SIG-M5 treated with dmso at 0.1 percent for 504 hours (cell line): ENCODE data around the gene TMEM117.

Source experiments
- DNase-seq: peaks from one replicate; lab custom pipeline; 2025; ENCODE audit not compliant: unreplicated experiment; lab: John Stamatoyannopoulos, UW

The TMEM117 gene

DNA sequence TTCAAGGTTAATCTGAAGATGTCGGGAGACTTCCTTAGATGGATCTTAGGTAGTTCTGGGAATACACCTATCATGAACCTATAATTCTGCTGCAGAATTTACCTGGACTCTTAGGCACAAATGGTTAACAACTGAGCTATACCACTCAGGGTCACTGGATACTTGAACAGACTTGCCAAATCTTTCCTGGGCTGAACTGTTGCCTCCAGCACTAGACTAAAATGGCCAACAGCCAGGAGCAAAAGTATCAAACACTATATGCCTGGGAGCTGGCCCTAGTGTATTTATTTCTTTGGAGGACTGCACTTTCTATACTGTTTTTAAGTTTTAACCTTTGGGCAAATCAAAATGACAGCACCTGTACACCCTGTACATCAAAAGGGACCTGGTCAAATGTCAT is 252.8 kb downstream of the TMEM117 start:
- DNase-seq = no peak

GRCh38 chr12:44091948-44092606 is 256.2 kb downstream of the TMEM117 start:
- no peak for DNase-seq

DNA sequence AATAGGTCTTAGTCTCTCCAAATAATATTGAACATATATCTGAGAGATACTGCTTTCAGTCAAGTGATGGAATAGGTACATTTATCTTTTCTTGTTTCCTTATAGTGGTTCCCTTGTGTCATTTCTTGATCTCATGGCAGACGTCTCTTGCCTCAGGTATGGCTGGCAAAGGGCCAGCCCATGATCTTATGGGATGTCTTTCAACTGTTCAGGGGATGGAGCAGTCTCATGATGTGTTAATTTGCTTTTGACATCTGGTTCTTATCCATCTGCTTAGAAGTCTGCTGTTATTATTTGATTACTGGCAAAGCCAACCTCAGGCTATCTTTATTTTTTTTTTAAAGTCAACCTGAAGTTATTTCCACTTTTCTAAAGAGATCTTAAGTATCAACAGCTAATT is 262.9 kb downstream of the TMEM117 start:
- no peak for DNase-seq

GRCh38 chr12:44099486-44099885 is 263.6 kb downstream of the TMEM117 start:
- DNase-seq = no peak

DNA sequence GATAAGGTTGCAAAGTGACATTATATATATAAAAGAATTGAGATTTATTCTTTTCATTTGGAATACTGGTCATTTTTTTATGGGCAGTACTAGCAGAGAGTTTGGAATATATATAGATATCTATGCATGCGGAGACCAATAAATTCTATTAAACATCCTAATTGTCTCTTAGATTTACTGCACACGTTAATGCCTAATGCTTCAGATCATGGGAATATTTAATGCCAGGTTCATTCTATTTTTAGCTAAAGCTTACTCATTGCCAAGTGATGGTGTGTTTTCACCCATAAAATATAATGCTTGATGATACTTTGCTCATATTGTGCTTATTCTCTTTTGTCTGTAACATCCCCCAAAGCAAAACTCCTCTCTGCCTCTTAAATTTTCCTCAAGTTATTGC is 264.4 kb downstream of the TMEM117 start:
- DNase-seq = no peak

- DNase-seq = no peak
Measured at GRCh38 chr12:44101475-44101874, 265.6 kb downstream of the TMEM117 start.

DNA sequence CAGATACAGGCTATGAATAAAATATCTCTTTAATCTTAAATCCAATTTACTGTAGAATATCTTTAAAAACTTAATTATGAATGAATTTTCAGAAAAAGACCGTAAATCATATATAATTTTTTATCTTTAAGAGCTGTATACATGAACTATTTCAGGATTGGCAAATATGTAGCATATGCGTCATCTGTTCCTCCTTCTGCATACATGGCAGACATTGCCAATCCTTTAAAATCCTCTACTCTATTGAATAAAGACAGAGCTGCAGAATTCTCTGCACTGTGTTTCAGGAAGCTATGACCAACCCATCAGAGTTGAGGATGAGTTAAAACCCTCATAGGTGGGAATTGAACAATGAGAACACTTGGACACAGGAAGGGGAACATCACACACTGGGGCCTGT is 279.0 kb downstream of the TMEM117 start:
- no peak for DNase-seq

DNA sequence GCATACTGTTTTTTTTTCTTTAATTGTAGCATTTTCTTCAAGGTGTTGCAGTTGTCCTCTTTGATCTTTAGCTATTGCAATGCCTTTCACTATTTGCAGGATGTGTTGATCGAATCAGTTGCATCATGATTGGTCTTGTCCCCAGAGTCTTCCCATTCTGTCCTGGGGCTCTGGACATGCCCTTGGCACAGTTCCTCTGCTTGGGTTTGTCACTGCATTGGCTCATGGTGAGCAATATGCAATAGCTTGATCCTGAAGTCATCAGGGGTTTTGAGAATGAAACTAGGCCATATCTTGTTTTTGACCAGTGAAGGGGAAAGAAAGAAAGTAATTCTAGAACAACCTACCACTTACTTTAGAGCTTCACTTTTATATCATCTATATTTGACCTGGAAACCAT is 281.5 kb downstream of the TMEM117 start:
- DNase-seq = no peak

GRCh38 chr12:44118946-44119345 is 283.1 kb downstream of the TMEM117 start:
- DNase-seq = no peak

GRCh38 chr12:44126806-44127205 is 290.9 kb downstream of the TMEM117 start:
- DNase-seq = no peak

- no peak for DNase-seq
Measured at GRCh38 chr12:44127966-44128710, 292.3 kb downstream of the TMEM117 start.

GRCh38 chr12:44143175-44143574 is 307.3 kb downstream of the TMEM117 start:
- no peak for DNase-seq

DNA sequence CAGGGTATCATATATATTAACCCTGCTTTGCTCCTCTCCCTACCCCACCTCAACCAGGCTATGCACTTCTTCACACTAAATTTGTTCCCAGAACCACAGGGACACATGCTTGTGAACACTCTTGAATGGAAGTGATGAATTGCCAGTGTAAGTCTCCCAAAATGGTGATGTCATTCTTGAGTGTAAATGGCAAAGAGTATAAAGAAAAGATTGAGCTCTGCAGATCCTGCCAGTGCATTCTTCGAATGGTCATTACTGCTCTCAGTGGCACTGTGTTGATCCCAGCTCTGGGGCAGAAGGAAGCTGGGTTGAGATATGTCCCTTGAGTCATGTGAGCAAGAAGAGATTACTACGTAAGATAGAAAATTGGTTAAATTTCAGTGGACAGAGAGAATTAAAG is 313.1 kb downstream of the TMEM117 start:
- no peak for DNase-seq

DNA sequence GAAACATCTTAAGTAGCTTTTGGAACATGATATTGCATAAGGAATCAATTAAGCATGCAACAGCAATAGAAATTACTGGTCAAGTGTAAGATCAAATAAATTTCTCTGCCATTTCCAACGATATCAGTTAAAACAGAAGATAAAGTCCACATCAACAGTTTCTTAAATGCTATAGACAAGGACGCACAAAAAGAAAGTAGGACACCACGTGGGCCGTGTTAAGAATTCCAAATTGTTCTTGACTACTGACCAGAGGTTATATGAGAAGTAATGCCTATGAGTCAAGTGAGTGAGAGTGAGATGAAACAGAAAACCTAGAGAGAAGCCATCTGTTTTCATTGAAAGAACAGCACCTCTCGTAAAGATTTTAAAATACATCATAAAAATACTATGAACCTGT is 318.2 kb downstream of the TMEM117 start:
- DNase-seq = no peak

GRCh38 chr12:44155358-44155757 is 319.5 kb downstream of the TMEM117 start:
- no peak for DNase-seq

DNA sequence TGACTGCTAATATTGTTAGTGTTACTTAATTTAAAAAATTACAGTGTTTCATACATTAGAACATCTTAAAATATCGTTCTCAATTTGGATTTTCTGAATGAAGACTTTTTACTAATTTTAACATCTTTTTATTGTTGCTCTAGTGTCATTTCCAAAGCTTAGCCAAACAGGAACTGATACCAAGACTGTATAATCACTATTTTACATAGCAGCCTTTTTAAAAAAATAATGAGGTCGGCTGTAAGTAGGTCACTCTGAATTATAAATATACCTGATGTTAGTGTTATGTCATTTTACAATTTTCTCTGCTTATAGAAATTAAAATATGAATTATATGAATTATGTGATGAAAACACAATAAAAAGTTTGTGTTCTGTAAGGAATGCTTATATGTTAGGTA is 321.5 kb downstream of the TMEM117 start:
- no peak for DNase-seq

DNA sequence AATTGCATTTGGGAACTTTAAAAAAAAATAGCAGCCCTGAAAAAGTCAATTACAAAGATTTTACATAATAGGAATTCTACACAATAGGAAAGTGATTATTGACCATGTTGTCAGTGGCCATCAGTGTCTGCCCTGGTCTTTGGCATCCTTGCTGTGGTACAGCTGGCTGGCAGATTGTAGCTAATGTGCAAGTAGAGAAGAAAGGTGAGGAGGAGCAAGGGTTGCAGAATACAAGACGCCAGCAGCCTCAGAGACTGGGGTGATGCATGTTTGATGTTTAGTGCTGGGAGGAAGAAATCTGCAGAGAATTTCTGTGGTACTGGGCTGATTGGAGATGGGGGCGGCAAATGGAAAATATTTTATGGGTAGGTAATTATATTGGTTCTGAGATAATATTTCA is 322.9 kb downstream of the TMEM117 start:
- no peak for DNase-seq

GRCh38 chr12:44159216-44159615 is 323.3 kb downstream of the TMEM117 start:
- no peak for DNase-seq

DNA sequence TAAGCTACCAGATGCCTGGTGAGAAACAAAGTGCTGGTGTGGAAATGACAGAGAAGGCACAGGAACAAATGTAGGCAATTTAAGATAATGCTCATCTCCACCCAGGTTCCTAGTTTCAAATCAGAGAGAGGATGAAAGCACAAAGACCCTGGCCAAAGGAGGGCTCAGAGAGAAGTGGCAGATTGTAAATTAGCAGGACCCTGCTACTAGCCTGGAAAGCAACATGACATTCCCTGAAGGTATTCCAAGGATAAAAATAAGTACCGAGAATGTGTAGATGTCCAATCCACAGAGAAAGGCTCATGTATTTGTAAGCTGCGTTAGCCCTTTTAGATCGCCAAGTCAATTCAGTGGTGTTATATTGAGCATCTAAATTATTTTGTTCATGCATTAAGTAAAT is 324.0 kb downstream of the TMEM117 start:
- no peak for DNase-seq

DNA sequence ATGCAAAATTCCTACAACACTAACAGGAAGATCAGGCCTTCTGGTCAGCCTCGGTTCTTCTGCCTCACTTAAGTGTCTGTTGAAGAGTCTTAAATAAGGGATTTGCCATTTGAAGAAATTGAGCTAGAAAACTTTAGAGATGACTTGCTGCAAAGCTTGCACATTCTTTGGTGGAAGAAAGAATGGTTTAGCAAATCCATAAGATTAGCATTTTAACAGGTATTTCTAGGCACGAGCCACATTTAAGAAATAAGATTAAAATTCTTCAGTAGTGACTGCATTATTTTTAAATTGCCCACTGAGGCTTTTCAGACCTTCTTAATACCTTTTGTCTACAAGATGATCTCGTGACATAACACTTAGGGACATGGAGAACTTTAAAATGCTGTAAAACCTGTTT is 327.1 kb downstream of the TMEM117 start:
- DNase-seq = no peak

- no peak for DNase-seq
Measured at GRCh38 chr12:44174053-44174452, 338.2 kb downstream of the TMEM117 start.

GRCh38 chr12:44184499-44185206 is 348.8 kb downstream of the TMEM117 start:
- DNase-seq = no peak
